ENCODE data around the gene LAMA3.

GRCh38 chr18:23779696-23780303 lies 90.5 kb downstream of the LAMA3 start:
- TF ChIP-seq POLR2A (IDR thresholded peaks at IDR 0.05; ENCODE audit: low read depth, low read length) (no peak), TAF1 (IDR thresholded peaks at IDR 0.05; ENCODE audit: low read depth, low read length) (no peak)

All from GM12891 (cell line).